Measurements from ENCODE around the gene ZNF101. TPM values are rescaled to one million over a fixed set of nuclear protein-coding genes. Genes with fewer than 3 reads are reported as not detected.
"Not testable (repeated sequence)": the region's sequence is repeated elsewhere in the genome, so short reads cannot be mapped to it uniquely, and the experiment has no call there.

The ZNF101 gene
- total and polyA plus RNA-seq, 2 donors (not counting 1 experiment from before 2014, with no cell fraction given), result 15.2 to 74.3 TPM

GRCh38 chr19:19663256-19664120 lies 5.2 kb upstream of the ZNF101 start, which contains the start of gene ATP13A1:
TSS of gene ATP13A1 (minus strand) at chr19:19663676. CDS start at chr19:19663666, 10 bp downstream.
- peaks cover 0 to 19% of the 10 kb centered on the region in 2 experiments for H3K36me3 ChIP-seq (replicated peaks in 1 of 2; ENCODE audit: control extremely low read depth in 1 of 2, control insufficient read depth in 1 of 2, extremely low read depth in 1 of 2, insufficient read depth in 2 of 2, low read length in 1 of 2)
- Mint-ChIP-seq H3K27ac (peak within 1 kb of the TSS; percentile 98), H3K4me3 (peak within 1 kb of the TSS; percentile 93), H3K27me3 (no peaks in the 10 kb centered on the region), H3K9me3 (ENCODE audit: insufficient read depth) (no peaks in the 10 kb centered on the region), H3K4me1 (peaks cover 40% of the 10 kb centered on the region)
- ChIA-PET POLR2A (interaction anchor here (0.5 to 2.9 kb wide), 16 partner anchors 14 to 503 kb away, joined by 3 to 22 read pairs (median 4); partner anchors contain the start of genes GMIP, LPAR2, ZNF14 and ZNF253), CTCF (interaction anchor here (0.7 to 3.2 kb wide), 8 partner anchors 10 to 296 kb away, joined by 3 to 12 read pairs (median 4); partner anchors contain the start of gene GMIP)
- H3K4me1 ChIP-seq (ENCODE audit: control insufficient read depth in 2 of 2, insufficient read depth in 2 of 2, low read length in 2 of 2), result peaks cover 39 to 60% of the 10 kb centered on the region in 2 donors
- H3K27me3 ChIP-seq (replicated peaks in 1 of 4; ENCODE audit: control extremely low read depth in 1 of 4, control insufficient read depth in 3 of 4, insufficient read depth in 4 of 4, low read length in 3 of 4), result no peaks in the 10 kb centered on the region
- peak within 1 kb of the TSS; percentile 75 to 88 (median 77) for H3K4me3 ChIP-seq (ENCODE audit: control extremely low read depth in 1 of 5, extremely low read depth in 1 of 5, insufficient read depth in 1 of 5, low read depth in 2 of 5, low read length in 4 of 5)
- peaks cover 44% of the 10 kb centered on the region for H3K79me2 ChIP-seq (ENCODE audit: control insufficient read depth, insufficient read depth, low read length)
- peak within 1 kb of the TSS; percentile 73 for H2AFZ ChIP-seq (ENCODE audit: insufficient read depth, low read depth, low read length, poor library complexity, severe bottlenecking)
- ATAC-seq (ENCODE audit: low read depth) (peak; percentile 79), DNase-seq (peak; percentile 99)
- H3K27ac ChIP-seq (ENCODE audit: low read length in 2 of 2), result peak within 1 kb of the TSS; percentile 77 to 97
- intact Hi-C loops (cut with micrococcal nuclease), result loop anchor here (1.0 to 2.0 kb wide), 7 partner anchors 20 to 258 kb away; partner anchors contain the start of genes GATAD2A, GMIP, NDUFA13 and PBX4
- peaks cover 0 to 10% (median 0%) of the 10 kb centered on the region in 3 donors for H3K9me3 ChIP-seq (ENCODE audit: control extremely low read depth in 1 of 3, control insufficient read depth in 2 of 3, insufficient read depth in 1 of 3, low read length in 2 of 3)
- peak within 1 kb of the TSS; percentile 86 for H3K4me2 ChIP-seq (replicated peaks; ENCODE audit: low read depth, low read length, poor library complexity, severe bottlenecking)
- H3K9ac ChIP-seq (ENCODE audit: low read length), result peak within 1 kb of the TSS; percentile 74
- H4K20me1 ChIP-seq (ENCODE audit: control insufficient read depth, insufficient read depth, low read length, poor library complexity, severe bottlenecking), result no peaks in the 10 kb centered on the region
- under 1% methylated on average over 80 of the region's 85 CpGs for WGBS (ENCODE audit: insufficient coverage)
- TF ChIP-seq, protein P1, sequence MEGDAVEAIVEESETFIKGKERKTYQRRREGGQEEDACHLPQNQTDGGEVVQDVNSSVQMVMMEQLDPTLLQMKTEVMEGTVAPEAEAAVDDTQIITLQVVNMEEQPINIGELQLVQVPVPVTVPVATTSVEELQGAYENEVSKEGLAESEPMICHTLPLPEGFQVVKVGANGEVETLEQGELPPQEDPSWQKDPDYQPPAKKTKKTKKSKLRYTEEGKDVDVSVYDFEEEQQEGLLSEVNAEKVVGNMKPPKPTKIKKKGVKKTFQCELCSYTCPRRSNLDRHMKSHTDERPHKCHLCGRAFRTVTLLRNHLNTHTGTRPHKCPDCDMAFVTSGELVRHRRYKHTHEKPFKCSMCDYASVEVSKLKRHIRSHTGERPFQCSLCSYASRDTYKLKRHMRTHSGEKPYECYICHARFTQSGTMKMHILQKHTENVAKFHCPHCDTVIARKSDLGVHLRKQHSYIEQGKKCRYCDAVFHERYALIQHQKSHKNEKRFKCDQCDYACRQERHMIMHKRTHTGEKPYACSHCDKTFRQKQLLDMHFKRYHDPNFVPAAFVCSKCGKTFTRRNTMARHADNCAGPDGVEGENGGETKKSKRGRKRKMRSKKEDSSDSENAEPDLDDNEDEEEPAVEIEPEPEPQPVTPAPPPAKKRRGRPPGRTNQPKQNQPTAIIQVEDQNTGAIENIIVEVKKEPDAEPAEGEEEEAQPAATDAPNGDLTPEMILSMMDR (IDR thresholded peaks at IDR 0.05), result peak; percentile 22
- TF ChIP-seq EZH2 (IDR thresholded peaks at IDR 0.05; ENCODE audit: borderline replicate concordance, insufficient read depth, low read depth, low read length, poor library complexity, severe bottlenecking), result no peak

DNA sequence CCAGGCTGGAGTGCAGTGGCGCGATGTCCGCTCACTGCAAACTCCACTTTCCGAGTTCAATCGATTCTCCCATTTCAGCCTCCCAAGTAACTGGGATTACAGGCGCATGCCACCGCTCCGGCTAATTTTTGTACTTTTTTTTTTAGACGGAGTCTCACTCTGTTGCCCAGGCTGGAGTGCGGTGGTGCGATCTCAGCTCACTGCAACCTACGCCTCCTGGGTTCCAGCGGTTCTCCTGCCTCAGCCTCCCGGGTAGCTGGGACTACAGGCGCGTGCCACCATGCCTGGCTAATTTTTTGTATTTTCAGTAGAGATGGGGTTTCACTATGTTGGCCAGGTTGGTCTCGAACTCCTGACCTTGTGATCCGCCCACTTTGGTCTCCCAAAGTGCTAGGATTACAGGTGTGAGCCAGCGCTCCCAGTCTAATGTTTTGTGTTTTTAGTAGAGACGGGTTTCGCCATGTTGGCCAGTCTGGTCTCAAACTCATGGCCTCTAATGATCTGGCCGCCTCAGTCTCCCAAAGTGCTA lies 3.2 kb upstream of the ZNF101 start:
- H3K4me1 ChIP-seq (ENCODE audit: control insufficient read depth in 2 of 2, insufficient read depth in 2 of 2, low read length in 2 of 2), result peaks cover 50 to 74% of the 10 kb centered on the region in 2 donors
- H3K9me3 Mint-ChIP-seq (ENCODE audit: insufficient read depth); H3K27me3 Mint-ChIP-seq; H3K27ac ChIP-seq (ENCODE audit: low read length in 2 of 2); H3K9me3 ChIP-seq (ENCODE audit: control extremely low read depth in 1 of 3, control insufficient read depth in 2 of 3, insufficient read depth in 1 of 3, low read length in 2 of 3); CTCF ChIA-PET; H3K9ac ChIP-seq (ENCODE audit: low read length); ATAC-seq (ENCODE audit: low read depth); H3K4me3 ChIP-seq (ENCODE audit: control extremely low read depth in 1 of 5, extremely low read depth in 1 of 5, insufficient read depth in 1 of 5, low read depth in 2 of 5, low read length in 4 of 5); DNase-seq; H3K4me2 ChIP-seq (replicated peaks; ENCODE audit: low read depth, low read length, poor library complexity, severe bottlenecking); H2AFZ ChIP-seq (ENCODE audit: insufficient read depth, low read depth, low read length, poor library complexity, severe bottlenecking); H3K27me3 ChIP-seq (replicated peaks in 1 of 4; ENCODE audit: control extremely low read depth in 1 of 4, control insufficient read depth in 3 of 4, insufficient read depth in 4 of 4, low read length in 3 of 4); H3K36me3 ChIP-seq (replicated peaks in 1 of 2; ENCODE audit: control extremely low read depth in 1 of 2, control insufficient read depth in 1 of 2, extremely low read depth in 1 of 2, insufficient read depth in 2 of 2, low read length in 1 of 2); H3K4me3 Mint-ChIP-seq: not testable (repeated sequence)
- 99% methylated on average over 20 of the region's 22 CpGs for WGBS (ENCODE audit: insufficient coverage)
- POLR2A ChIA-PET, result interaction anchor here (0.6 to 1.9 kb wide), 5 partner anchors 67 to 303 kb away, joined by 3 to 15 read pairs (median 3); partner anchors contain the start of gene ZNF14
- H3K27ac Mint-ChIP-seq, result peak overlapping the region; percentile 74
- peaks cover 43% of the 10 kb centered on the region for H3K79me2 ChIP-seq (ENCODE audit: control insufficient read depth, insufficient read depth, low read length)
- H3K4me1 Mint-ChIP-seq, result peaks cover 53% of the 10 kb centered on the region
- peaks cover 12% of the 10 kb centered on the region for H4K20me1 ChIP-seq (ENCODE audit: control insufficient read depth, insufficient read depth, low read length, poor library complexity, severe bottlenecking)
- intact Hi-C loops (cut with micrococcal nuclease), result loop anchor here (5.0 kb wide), 1 partner anchor 502 kb away; the partner anchor contains the start of gene ZNF486

Data from B cell (primary cell).